GM19452 (cell line): Measurements from ENCODE around the gene ZNF557.

Experiments used
- ATAC-seq: cut with Tn5 transposase; IDR thresholded peaks from one replicate; pipeline ENCODE4 v1.9.1; 2021; ENCODE audit not compliant: unreplicated experiment

Gene ZNF557

DNA sequence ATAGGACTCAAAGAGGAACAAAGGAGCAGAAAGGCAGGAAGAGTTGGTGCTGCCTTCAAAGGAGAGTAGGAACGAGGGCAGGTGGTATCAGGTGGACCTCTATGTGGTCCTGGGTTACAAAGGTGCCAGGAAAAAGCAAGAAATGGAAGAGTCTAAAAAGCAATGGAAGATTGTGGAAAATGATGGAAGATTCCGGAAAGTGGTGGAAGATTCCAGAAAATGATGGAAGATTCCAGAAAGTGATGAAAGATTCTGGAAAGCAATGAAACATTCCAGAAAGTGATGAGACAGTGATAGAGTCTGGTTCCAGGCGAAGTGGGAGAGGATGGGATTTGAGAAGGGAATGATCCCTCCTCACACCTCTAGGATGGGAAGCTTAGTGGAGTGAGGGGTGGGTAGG is 55.3 kb downstream of the ZNF557 start:
- ATAC-seq: no peak

DNA sequence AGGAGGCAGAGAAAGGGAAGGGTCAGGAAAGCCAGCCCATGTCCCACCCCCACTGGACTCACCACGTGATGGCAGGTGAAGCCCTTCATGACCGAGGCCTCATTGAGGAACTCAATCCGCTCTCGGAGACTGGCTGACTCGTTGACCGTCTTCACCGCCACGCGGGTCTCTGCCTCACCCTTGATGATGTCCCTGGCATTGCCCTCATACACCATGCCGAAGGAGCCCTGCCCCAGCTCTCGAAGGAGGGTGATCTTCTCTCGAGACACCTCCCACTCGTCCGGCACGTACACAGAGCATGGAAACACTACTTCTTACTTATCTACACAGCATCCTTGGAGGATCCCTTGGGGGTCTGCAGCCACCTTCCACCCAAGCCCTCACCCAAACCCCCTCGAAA is 55.7 kb downstream of the ZNF557 start:
- ATAC-seq: no peak

DNA sequence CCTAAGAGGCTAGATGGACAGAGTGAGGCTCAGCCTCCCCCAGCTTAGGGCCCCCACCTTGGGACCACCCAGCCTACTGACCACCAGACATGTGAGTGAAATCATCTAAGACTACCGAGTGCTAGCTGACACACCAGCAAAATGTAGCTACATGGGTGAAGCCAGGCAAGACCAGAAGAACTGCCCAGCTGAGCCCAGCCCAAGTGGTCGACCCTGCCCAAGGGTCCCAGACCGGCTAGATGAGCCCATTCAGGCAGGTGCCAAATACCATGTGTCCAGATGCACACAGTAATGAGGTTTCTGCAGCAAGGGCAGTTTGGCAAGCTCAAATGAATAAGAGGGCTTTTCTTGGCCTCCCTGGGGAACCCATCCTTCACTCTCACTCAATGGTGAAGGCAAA is 56.6 kb downstream of the ZNF557 start:
- no peak for ATAC-seq

DNA sequence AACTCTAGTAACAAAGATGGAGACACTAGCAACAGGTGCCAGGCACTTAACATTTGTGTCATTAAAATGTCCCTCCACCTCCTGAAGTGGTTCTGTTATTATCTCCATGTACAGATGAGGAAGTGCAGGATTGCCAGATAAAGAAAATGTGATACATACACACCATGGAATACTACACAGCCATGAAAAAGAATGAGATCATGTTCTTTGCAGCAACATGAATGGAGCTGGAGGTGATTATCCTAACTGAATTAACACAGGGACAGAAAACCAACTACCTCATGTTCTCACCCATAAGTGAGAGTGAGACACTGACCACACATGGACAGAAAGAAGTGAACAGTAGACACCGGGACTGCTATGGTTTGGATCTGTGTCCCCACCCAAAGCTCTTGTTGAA is 60.5 kb downstream of the ZNF557 start:
- no peak for ATAC-seq

DNA sequence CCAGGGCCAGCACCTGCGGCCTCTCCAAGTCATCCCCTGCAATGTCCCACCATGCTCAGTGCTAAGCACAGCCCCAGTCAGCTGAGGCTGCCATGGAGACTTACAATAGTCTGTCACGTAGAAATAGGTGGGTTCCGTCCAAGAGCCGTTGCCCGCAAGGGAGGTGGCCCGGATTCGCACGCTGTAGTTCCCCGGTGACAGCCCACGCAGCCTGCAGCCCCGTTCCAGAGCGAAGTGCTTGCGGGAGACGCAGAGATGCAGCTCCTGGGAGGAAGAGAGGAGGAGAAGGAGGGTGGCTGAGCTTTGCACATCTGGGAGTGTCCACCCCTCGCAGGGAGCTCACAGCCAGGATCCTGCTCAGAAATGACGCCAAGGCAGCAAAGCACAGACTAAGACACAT is 62.6 kb downstream of the ZNF557 start:
- no peak for ATAC-seq

DNA sequence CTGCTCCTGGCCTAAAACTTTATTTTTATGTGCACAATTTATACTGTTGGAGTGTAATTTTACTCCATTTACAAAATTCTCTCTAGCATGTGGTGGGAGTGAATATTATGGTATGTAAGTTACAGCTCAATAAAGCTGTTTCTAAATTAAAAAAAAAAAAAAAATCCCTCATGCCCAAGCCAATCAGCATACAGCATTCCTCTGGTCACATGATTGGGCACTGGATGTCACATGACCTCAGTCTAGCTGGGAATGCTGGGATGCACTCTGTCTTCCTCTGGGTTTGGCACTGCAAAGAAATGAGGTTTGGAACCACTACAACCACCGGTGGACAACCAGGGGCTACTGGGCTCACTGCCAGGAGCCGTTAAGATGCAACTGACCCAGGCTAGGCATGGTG is 67.6 kb downstream of the ZNF557 start:
- ATAC-seq: no peak
